ENCODE results near the gene ADAMTS12. TPM values are rescaled to one million over a fixed set of nuclear protein-coding genes. Genes with fewer than 3 reads are reported as not detected.

The ADAMTS12 gene
- total RNA-seq, 1 donor: 6.9 TPM

- Histone ChIP-seq H2AFZ (ENCODE audit: low read length) (peak within 1 kb of the TSS; percentile 78), H3K79me2 (ENCODE audit: insufficient read depth, low read length) (no peaks in the 10 kb centered on the region), H3K4me3 (ENCODE audit: insufficient read depth, low read length) (peak within 1 kb of the TSS; percentile 71), H3K27ac (ENCODE audit: low read depth, low read length) (no peak within 1 kb of the TSS), H3K4me2 (ENCODE audit: insufficient read depth, low read length) (peak within 1 kb of the TSS; percentile 93), H3K4me1 (ENCODE audit: insufficient read depth, low read length) (peaks cover 19% of the 10 kb centered on the region), H3K36me3 (ENCODE audit: insufficient read depth, low read length) (no peaks in the 10 kb centered on the region), H4K20me1 (ENCODE audit: insufficient read depth, low read length) (no peaks in the 10 kb centered on the region), H3K27me3 (ENCODE audit: insufficient read depth, low read length) (peaks cover 51% of the 10 kb centered on the region), H3K9me3 (ENCODE audit: low read depth, low read length) (no peaks in the 10 kb centered on the region)
- peak; percentile 86 for DNase-seq (ENCODE audit: insufficient read length, low spot score, missing footprints)
- TF ChIP-seq, protein P1, sequence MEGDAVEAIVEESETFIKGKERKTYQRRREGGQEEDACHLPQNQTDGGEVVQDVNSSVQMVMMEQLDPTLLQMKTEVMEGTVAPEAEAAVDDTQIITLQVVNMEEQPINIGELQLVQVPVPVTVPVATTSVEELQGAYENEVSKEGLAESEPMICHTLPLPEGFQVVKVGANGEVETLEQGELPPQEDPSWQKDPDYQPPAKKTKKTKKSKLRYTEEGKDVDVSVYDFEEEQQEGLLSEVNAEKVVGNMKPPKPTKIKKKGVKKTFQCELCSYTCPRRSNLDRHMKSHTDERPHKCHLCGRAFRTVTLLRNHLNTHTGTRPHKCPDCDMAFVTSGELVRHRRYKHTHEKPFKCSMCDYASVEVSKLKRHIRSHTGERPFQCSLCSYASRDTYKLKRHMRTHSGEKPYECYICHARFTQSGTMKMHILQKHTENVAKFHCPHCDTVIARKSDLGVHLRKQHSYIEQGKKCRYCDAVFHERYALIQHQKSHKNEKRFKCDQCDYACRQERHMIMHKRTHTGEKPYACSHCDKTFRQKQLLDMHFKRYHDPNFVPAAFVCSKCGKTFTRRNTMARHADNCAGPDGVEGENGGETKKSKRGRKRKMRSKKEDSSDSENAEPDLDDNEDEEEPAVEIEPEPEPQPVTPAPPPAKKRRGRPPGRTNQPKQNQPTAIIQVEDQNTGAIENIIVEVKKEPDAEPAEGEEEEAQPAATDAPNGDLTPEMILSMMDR (IDR thresholded peaks at IDR 0.05; ENCODE audit: extremely low read depth, low read depth, low read length): no peak
Measured at GRCh38 chr5:33936381-33937016, 44.7 kb upstream of the ADAMTS12 start, which contains the start of gene RXFP3. RXFP3 (plus strand) TSS chr5:33936386; CDS start chr5:33936741, 355 bp downstream.

- Histone ChIP-seq H4K20me1 (ENCODE audit: insufficient read depth, low read length) (no peaks in the 10 kb centered on the region), H3K4me1 (ENCODE audit: insufficient read depth, low read length) (peaks cover 19% of the 10 kb centered on the region), H3K36me3 (ENCODE audit: insufficient read depth, low read length) (no peaks in the 10 kb centered on the region), H3K27me3 (ENCODE audit: insufficient read depth, low read length) (peaks cover 47% of the 10 kb centered on the region), H2AFZ (ENCODE audit: low read length) (peak overlapping the region; percentile 78), H3K4me2 (ENCODE audit: insufficient read depth, low read length) (peak overlapping the region; percentile 93), H3K9me3 (ENCODE audit: low read depth, low read length) (no peaks in the 10 kb centered on the region), H3K4me3 (ENCODE audit: insufficient read depth, low read length) (peak overlapping the region; percentile 71), H3K27ac (ENCODE audit: low read depth, low read length) (no peak overlapping the region), H3K79me2 (ENCODE audit: insufficient read depth, low read length) (no peaks in the 10 kb centered on the region)
- peak; percentile 93 for DNase-seq (ENCODE audit: insufficient read length, low spot score, missing footprints)
- TF ChIP-seq, protein P1 (IDR thresholded peaks at IDR 0.05; ENCODE audit: extremely low read depth, low read depth, low read length): no peak
Measured at GRCh38 chr5:33936004-33936380, 44.2 kb upstream of the ADAMTS12 start.

DNA sequence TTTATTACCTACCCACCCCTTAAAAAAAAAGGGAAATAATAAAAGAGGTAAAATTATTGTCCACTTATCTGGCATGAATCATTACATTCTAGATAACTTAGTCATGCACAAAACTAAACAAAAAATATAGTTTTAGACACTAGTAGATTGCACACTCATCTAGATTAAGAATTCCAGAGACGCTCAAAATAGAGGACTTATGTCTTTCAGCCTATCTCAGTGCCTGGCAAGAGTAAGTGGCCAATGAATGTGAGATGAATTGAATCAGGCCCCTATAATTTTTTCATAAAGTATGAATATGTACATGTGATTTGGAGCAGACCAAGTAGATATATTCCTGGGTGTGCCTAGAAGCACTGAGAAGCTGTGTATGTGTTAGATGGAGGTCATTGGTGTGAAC lies 42.4 kb upstream of the ADAMTS12 start:
- no peaks in the 10 kb centered on the region for H3K79me2 ChIP-seq (ENCODE audit: insufficient read depth, low read length)
- no peak overlapping the region for H3K4me2 ChIP-seq (ENCODE audit: insufficient read depth, low read length)
- H3K27ac ChIP-seq (ENCODE audit: low read depth, low read length): no peak overlapping the region
- DNase-seq (ENCODE audit: insufficient read length, low spot score, missing footprints): peak; percentile 83
- H4K20me1 ChIP-seq (ENCODE audit: insufficient read depth, low read length): no peaks in the 10 kb centered on the region
- TF ChIP-seq, protein P1 (IDR thresholded peaks at IDR 0.05; ENCODE audit: extremely low read depth, low read depth, low read length): no peak
- H3K27me3 ChIP-seq (ENCODE audit: insufficient read depth, low read length): peaks cover 30% of the 10 kb centered on the region
- H3K4me1 ChIP-seq (ENCODE audit: insufficient read depth, low read length): peaks cover 19% of the 10 kb centered on the region
- H3K36me3 ChIP-seq (ENCODE audit: insufficient read depth, low read length): no peaks in the 10 kb centered on the region
- no peak overlapping the region for H3K4me3 ChIP-seq (ENCODE audit: insufficient read depth, low read length)
- no peak overlapping the region for H2AFZ ChIP-seq (ENCODE audit: low read length)
- no peaks in the 10 kb centered on the region for H3K9me3 ChIP-seq (ENCODE audit: low read depth, low read length)

- H2AFZ ChIP-seq (ENCODE audit: low read length): no peak overlapping the region
- TF ChIP-seq, protein P1 (IDR thresholded peaks at IDR 0.05; ENCODE audit: extremely low read depth, low read depth, low read length): no peak
- no peak for DNase-seq (ENCODE audit: insufficient read length, low spot score, missing footprints)
- H3K4me2 ChIP-seq (ENCODE audit: insufficient read depth, low read length): no peak overlapping the region
- no peaks in the 10 kb centered on the region for H4K20me1 ChIP-seq (ENCODE audit: insufficient read depth, low read length)
- H3K79me2 ChIP-seq (ENCODE audit: insufficient read depth, low read length): no peaks in the 10 kb centered on the region
- H3K4me3 ChIP-seq (ENCODE audit: insufficient read depth, low read length): no peak overlapping the region
- H3K9me3 ChIP-seq (ENCODE audit: low read depth, low read length): no peaks in the 10 kb centered on the region
- H3K27me3 ChIP-seq (ENCODE audit: insufficient read depth, low read length): peaks cover 27% of the 10 kb centered on the region
- H3K4me1 ChIP-seq (ENCODE audit: insufficient read depth, low read length): peaks cover 19% of the 10 kb centered on the region
- H3K36me3 ChIP-seq (ENCODE audit: insufficient read depth, low read length): no peaks in the 10 kb centered on the region
- H3K27ac ChIP-seq (ENCODE audit: low read depth, low read length): no peak overlapping the region
Measured at GRCh38 chr5:33933723-33934169, 42.0 kb upstream of the ADAMTS12 start.
